ENCODE measurements around the gene HOXB4. TPM values are rescaled to one million over a fixed set of nuclear protein-coding genes. Genes with fewer than 3 reads are reported as not detected.
A peak's percentile ranks its signal among the peaks of the same experiment; 100 is the strongest.

The HOXB4 gene
- total and polyA plus RNA-seq, 10 of the 15 experiments (the other 5 are each of a cell fraction or from before 2014, with no cell fraction given) = 0.35 to 5.8 (median 3.0) TPM

DNA sequence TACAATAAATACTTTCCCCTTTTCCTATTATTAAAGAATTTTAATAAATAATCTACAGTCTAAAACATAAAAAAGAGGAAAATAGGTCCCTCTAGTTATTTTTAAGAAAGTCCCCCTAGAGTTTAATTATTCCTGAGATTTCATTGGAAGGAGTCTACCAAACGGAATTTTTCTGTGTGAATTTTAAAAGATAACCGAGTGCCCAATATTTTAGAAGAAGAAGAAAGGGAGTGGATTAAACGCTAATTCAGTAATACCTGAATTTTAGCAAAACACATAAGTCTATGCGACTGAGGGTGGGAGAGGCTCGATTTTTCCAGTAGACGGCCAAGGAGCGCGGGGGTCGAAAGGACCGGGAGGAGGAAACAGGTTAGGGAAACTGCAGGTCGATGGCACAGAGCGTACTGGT is 35.4 kb downstream of the HOXB4 start (continued):
- TF ChIP-seq CBX5 (IDR thresholded peaks at IDR 0.05; ENCODE audit: low read depth) = no peak

DNA sequence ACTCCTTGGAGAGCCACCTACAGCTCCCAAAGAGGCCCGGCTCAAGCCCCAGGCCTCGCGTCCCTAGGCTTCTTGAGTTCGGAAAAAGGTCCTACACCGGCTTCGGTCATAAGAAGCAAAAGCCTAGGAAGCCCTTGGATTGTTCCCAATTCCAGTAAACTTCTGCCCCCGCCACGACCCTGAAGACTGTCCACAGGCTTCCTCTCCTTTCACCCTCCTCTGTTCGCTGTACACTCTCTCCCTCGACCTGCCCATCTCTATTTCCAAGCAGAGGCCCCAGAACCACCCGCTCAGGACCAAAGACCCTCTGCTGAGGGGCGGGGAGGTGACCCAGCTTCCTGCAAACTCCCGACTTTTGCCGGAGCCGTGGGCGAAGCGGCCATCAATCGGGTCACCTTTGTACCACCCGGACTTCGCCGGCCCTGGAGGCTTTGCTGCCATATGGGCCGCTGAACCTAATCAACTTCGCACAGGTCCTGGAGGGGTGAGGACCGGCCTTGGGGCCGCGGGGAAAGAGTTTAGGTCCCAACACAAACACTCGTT is 36.0 kb downstream of the HOXB4 start:
- Histone ChIP-seq H4K20me1 (ENCODE audit: control insufficient read depth, insufficient read depth) (no peaks in the 10 kb centered on the region), H3K27ac (ENCODE audit: control insufficient read depth, insufficient read depth) (peak overlapping the region; percentile 49), H3K9me3 (replicated peaks; ENCODE audit: control insufficient read depth, insufficient read depth, low read length) (no peaks in the 10 kb centered on the region), H3K27me3 (replicated peaks in 1 of 2; ENCODE audit: control insufficient read depth in 2 of 2, insufficient read depth in 2 of 2, low read length in 1 of 2) (peaks cover 0 to 4% of the 10 kb centered on the region in 2 experiments; a peak in 1 of 4 replicates), H3K4me3 (peak overlapping the region; percentile 81), H3K4me2 (ENCODE audit: control insufficient read depth, insufficient read depth) (peak overlapping the region; percentile 40), H3K36me3 (ENCODE audit: control insufficient read depth in 2 of 2, insufficient read depth in 2 of 2, low read length in 1 of 2) (no peaks in the 10 kb centered on the region), H3K4me1 (ENCODE audit: control insufficient read depth, insufficient read depth, low read length) (peaks cover 7% of the 10 kb centered on the region), H3K79me2 (ENCODE audit: control insufficient read depth, insufficient read depth, low read length) (peaks cover 12% of the 10 kb centered on the region), H3K9ac (ENCODE audit: control insufficient read depth, insufficient read depth, low read length) (peak overlapping the region; percentile 77), H2AFZ (ENCODE audit: control insufficient read depth, low read depth, low read length) (peak overlapping the region; percentile 60)
- WGBS (ENCODE audit: insufficient coverage, insufficient replicate concordance, low lambda C conversion rate, missing lambda C conversion rate) = 34% methylated on average over 27 of the region's 27 CpGs
- ChIA-PET SMC1A (ENCODE audit: uncharacterized antibody, unreplicated experiment) (interaction anchor here (1.0 to 2.8 kb wide), 9 partner anchors 8 to 207 kb away, joined by 3 to 13 read pairs (median 3); no protein-coding TSS in a partner anchor), POLR2A (interaction anchor here (0.9 to 2.0 kb wide), 5 partner anchors 29 to 180 kb away, joined by 3 to 9 read pairs (median 4); no protein-coding TSS in a partner anchor), CTCF (interaction anchor here (0.6 to 2.8 kb wide), 3 partner anchors 17 to 280 kb away, joined by 3 to 12 read pairs (median 4); no protein-coding TSS in a partner anchor), RAD21 (ENCODE audit: unreplicated experiment) (interaction anchor here (0.7 to 3.3 kb wide), 5 partner anchors 31 to 195 kb away, joined by 3 to 18 read pairs (median 4); no protein-coding TSS in a partner anchor)
- ATAC-seq (peak; percentile 46), FAIRE-seq (no peak), DNase-seq (ENCODE audit: low read depth, low spot score) (no peak)
- intact Hi-C loops (cut with micrococcal nuclease; ENCODE audit: unreplicated experiment) (loop anchor here (2.0 to 5.0 kb wide), 2 partner anchors 31 to 50 kb away; no protein-coding TSS in a partner anchor), in situ Hi-C loops (cut with MboI) (no loop called here)
- BruUV-seq (replicated peaks) = no TSS peak
- no peak for TF ChIP-seq HDGF (IDR thresholded peaks at IDR 0.05)
- TF ChIP-seq, protein P1, sequence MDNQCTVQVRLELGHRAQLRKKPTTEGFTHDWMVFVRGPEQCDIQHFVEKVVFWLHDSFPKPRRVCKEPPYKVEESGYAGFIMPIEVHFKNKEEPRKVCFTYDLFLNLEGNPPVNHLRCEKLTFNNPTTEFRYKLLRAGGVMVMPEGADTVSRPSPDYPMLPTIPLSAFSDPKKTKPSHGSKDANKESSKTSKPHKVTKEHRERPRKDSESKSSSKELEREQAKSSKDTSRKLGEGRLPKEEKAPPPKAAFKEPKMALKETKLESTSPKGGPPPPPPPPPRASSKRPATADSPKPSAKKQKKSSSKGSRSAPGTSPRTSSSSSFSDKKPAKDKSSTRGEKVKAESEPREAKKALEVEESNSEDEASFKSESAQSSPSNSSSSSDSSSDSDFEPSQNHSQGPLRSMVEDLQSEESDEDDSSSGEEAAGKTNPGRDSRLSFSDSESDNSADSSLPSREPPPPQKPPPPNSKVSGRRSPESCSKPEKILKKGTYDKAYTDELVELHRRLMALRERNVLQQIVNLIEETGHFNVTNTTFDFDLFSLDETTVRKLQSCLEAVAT (IDR thresholded peaks at IDR 0.05) = peak; percentile 98
- no peak for TF ChIP-seq SMARCA5 (IDR thresholded peaks at IDR 0.05)
- no peak for TF ChIP-seq EP300 (IDR thresholded peaks at IDR 0.05; ENCODE audit: borderline replicate concordance in 1 of 2, control insufficient read depth in 1 of 2, low read depth in 2 of 2, low read length in 2 of 2)
- TF ChIP-seq ETV6 (conservative IDR thresholded peaks at IDR 0.05 in 1 of 2, IDR thresholded peaks at IDR 0.05 in 1 of 2; ENCODE audit: borderline replicate concordance in 1 of 2, low read depth in 1 of 2) = no peak
- no peak; the same call in 1 of the 2 replicates for TF ChIP-seq POLR2AphosphoS5 (IDR thresholded peaks at IDR 0.05; ENCODE audit: low read length)
- TF ChIP-seq, protein P2, sequence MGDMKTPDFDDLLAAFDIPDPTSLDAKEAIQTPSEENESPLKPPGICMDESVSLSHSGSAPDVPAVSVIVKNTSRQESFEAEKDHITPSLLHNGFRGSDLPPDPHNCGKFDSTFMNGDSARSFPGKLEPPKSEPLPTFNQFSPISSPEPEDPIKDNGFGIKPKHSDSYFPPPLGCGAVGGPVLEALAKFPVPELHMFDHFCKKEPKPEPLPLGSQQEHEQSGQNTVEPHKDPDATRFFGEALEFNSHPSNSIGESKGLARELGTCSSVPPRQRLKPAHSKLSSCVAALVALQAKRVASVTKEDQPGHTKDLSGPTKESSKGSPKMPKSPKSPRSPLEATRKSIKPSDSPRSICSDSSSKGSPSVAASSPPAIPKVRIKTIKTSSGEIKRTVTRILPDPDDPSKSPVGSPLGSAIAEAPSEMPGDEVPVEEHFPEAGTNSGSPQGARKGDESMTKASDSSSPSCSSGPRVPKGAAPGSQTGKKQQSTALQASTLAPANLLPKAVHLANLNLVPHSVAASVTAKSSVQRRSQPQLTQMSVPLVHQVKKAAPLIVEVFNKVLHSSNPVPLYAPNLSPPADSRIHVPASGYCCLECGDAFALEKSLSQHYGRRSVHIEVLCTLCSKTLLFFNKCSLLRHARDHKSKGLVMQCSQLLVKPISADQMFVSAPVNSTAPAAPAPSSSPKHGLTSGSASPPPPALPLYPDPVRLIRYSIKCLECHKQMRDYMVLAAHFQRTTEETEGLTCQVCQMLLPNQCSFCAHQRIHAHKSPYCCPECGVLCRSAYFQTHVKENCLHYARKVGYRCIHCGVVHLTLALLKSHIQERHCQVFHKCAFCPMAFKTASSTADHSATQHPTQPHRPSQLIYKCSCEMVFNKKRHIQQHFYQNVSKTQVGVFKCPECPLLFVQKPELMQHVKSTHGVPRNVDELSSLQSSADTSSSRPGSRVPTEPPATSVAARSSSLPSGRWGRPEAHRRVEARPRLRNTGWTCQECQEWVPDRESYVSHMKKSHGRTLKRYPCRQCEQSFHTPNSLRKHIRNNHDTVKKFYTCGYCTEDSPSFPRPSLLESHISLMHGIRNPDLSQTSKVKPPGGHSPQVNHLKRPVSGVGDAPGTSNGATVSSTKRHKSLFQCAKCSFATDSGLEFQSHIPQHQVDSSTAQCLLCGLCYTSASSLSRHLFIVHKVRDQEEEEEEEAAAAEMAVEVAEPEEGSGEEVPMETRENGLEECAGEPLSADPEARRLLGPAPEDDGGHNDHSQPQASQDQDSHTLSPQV (IDR thresholded peaks at IDR 0.05) = no peak
- TF ChIP-seq FOXK2 (IDR thresholded peaks at IDR 0.05) = no peak
- no peak for TF ChIP-seq EGR1 (IDR thresholded peaks at IDR 0.05; ENCODE audit: borderline replicate concordance in 1 of 2, low read depth in 2 of 2, low read length in 2 of 2)
- TF ChIP-seq SP1 (IDR thresholded peaks at IDR 0.05; ENCODE audit: low read depth, low read length) = no peak
- TF ChIP-seq CBX3 (IDR thresholded peaks at IDR 0.05; ENCODE audit: borderline replicate concordance, low read depth) = no peak
- no peak for TF ChIP-seq BCL11A (IDR thresholded peaks at IDR 0.05; ENCODE audit: low read depth, low read length)
- TF ChIP-seq, protein P3, sequence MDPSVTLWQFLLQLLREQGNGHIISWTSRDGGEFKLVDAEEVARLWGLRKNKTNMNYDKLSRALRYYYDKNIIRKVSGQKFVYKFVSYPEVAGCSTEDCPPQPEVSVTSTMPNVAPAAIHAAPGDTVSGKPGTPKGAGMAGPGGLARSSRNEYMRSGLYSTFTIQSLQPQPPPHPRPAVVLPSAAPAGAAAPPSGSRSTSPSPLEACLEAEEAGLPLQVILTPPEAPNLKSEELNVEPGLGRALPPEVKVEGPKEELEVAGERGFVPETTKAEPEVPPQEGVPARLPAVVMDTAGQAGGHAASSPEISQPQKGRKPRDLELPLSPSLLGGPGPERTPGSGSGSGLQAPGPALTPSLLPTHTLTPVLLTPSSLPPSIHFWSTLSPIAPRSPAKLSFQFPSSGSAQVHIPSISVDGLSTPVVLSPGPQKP (IDR thresholded peaks at IDR 0.05; ENCODE audit: low read depth, low read length) = no peak

Measured in GM12878 (cell line).